Neural progenitor cell (in vitro differentiated cells): Measurements from ENCODE around the gene THAP5.

Experiments used
- EZH2 ChIP-seq: fragments of 200-600 bp; sonication (generic); IDR thresholded peaks from 2 replicates; pipeline ENCODE4 v1.6.1; 2017; ENCODE audit warnings: antibody characterized with exemption, mild to moderate bottlenecking, moderate library complexity
- TF ChIP-seq, protein P1 (sequence below): fragments of 200-600 bp; sonication (generic); IDR thresholded peaks from 2 replicates; pipeline ENCODE4 v1.5.1; 2017; ENCODE audit warnings: antibody characterized with exemption, mild to moderate bottlenecking

DNA sequence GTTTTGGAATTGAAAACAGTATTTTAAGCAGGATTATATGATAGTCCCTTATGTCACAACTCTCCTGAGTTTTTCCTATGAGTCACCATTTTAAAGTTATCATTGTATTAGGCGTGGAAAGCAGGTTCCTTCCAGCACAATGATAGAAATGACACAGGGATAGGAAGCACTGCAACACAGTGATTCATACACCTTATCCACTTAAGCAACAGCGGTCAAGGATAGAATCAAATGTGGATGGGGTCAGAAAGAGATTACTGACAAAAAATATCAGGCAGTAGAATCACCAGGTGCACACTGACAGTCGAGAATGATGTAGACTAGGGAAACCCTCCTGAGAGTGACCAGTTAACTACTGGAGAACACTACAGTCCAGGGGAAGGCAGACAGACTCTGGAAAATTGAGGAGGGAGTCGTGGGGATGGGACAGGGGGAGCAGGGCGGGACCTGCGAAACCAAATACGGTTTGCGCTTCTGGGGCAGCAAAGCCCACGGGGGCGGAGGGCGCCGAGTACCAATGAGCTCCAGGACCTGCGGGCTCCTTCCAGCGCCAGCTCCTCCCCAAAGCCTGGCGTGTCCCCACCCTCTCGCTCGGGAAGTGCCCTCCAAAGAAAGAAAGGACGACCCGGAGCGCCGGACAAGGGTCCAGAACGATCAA, 44.0 kb downstream of the THAP5 start:
- no peak for TF ChIP-seq EZH2
- TF ChIP-seq, protein P1, sequence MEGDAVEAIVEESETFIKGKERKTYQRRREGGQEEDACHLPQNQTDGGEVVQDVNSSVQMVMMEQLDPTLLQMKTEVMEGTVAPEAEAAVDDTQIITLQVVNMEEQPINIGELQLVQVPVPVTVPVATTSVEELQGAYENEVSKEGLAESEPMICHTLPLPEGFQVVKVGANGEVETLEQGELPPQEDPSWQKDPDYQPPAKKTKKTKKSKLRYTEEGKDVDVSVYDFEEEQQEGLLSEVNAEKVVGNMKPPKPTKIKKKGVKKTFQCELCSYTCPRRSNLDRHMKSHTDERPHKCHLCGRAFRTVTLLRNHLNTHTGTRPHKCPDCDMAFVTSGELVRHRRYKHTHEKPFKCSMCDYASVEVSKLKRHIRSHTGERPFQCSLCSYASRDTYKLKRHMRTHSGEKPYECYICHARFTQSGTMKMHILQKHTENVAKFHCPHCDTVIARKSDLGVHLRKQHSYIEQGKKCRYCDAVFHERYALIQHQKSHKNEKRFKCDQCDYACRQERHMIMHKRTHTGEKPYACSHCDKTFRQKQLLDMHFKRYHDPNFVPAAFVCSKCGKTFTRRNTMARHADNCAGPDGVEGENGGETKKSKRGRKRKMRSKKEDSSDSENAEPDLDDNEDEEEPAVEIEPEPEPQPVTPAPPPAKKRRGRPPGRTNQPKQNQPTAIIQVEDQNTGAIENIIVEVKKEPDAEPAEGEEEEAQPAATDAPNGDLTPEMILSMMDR: no peak
